Astrocyte (in vitro differentiated cells and primary cell): Measurements from ENCODE around the gene OR10S1.

Experiments
- EZH2 ChIP-seq: IDR thresholded peaks from 2 replicates; pipeline ENCODE4 v1.6.1; 2012; ENCODE audit warnings: mild to moderate bottlenecking, low read length, inconsistent platforms; ENCODE audit not compliant: insufficient read depth
- TF ChIP-seq, protein P1 (sequence below): IDR thresholded peaks from 2 replicates; pipeline ENCODE4 v1.5.1; 2011; ENCODE audit warnings: low read depth, mild to moderate bottlenecking, inconsistent platforms, low read length, moderate library complexity; ENCODE audit not compliant: insufficient read depth

DNA sequence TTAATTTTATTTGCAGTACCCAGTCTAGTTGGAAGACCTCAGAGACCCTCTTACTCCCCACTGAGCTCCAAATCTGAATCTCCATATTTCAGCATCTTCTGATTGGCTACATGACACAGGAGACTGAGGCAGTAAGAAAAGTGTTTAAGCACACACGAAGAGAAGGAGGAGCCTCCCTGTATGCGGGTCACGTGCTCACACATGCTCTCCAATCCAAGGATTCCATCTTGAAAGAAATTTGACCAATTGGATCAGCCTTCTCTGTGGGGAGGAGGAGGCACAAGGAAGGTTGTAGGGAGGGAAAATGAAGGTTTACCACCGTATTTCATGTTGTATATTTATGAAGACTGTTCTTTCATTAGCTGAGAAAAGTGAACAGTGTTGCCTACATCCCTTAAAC lies 35.2 kb downstream of the OR10S1 start:
- no peak for TF ChIP-seq EZH2
- TF ChIP-seq, protein P1, sequence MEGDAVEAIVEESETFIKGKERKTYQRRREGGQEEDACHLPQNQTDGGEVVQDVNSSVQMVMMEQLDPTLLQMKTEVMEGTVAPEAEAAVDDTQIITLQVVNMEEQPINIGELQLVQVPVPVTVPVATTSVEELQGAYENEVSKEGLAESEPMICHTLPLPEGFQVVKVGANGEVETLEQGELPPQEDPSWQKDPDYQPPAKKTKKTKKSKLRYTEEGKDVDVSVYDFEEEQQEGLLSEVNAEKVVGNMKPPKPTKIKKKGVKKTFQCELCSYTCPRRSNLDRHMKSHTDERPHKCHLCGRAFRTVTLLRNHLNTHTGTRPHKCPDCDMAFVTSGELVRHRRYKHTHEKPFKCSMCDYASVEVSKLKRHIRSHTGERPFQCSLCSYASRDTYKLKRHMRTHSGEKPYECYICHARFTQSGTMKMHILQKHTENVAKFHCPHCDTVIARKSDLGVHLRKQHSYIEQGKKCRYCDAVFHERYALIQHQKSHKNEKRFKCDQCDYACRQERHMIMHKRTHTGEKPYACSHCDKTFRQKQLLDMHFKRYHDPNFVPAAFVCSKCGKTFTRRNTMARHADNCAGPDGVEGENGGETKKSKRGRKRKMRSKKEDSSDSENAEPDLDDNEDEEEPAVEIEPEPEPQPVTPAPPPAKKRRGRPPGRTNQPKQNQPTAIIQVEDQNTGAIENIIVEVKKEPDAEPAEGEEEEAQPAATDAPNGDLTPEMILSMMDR, result no peak
